IMR-90 (cell line): Measurements from ENCODE around the gene KIAA0825. TPM values are rescaled to one million over a fixed set of nuclear protein-coding genes. Genes with fewer than 3 reads are reported as not detected.
A peak's percentile ranks its signal among the peaks of the same experiment; 100 is the strongest.

Experiments
- ATAC-seq: fragments of 200-7000 bp; cut with Tn5 transposase; 2 replicates; pipeline ENCODE4 v1.9.1; 2020; ENCODE audit warnings: low read depth, mild to moderate bottlenecking, moderate library complexity
- BruUV-seq: library from RNA; stranded (reverse); fragments of 400-500 nt; replicated peaks from 2 replicates; lab custom pipeline; 2021; lab: Mats Ljungman, UMichigan
- CTCF ChIA-PET: fragments of 300-600 bp; formaldehyde crosslinking; extraction: SDS; loops from one replicate; lab custom pipeline; 2021; ENCODE audit warnings: antibody characterized with exemption; lab: Yijun Ruan, JAX
- POLR2A ChIA-PET: fragments of 300-600 bp; sonication (Branson Sonifier 250); formaldehyde crosslinking; loops from one replicate; lab custom pipeline; 2022; ENCODE audit warnings: antibody characterized with exemption; ENCODE audit not compliant: unreplicated experiment; lab: Charles Lee
- DNase-seq: peaks from one replicate; pipeline ENCODE4 v3.0.0; 2013
- H2AFZ ChIP-seq: replicated peaks from 2 replicates; pipeline ENCODE3; 2013; ENCODE audit warnings: low read length, mild to moderate bottlenecking; ENCODE audit not compliant: poor library complexity
- H2AK5ac ChIP-seq: 2 replicates; pipeline ENCODE4 v1.6.1; 2013; ENCODE audit warnings: low read depth, low read length, inconsistent platforms
- H2AK9ac ChIP-seq: replicated peaks from 2 replicates; pipeline ENCODE3; 2013; ENCODE audit warnings: mild to moderate bottlenecking, low read depth, low read length, moderate library complexity; ENCODE audit not compliant: poor library complexity
- H2BK120ac ChIP-seq: 2 replicates; pipeline ENCODE4 v1.6.1; 2013; ENCODE audit warnings: low read depth, low read length, inconsistent platforms
- H2BK15ac ChIP-seq: 3 replicates; pipeline ENCODE4 v1.6.1; 2013; ENCODE audit warnings: low read depth, low read length, inconsistent platforms
- H2BK20ac ChIP-seq: 2 replicates; pipeline ENCODE4 v1.6.1; 2013; ENCODE audit warnings: low read depth, mild to moderate bottlenecking, inconsistent platforms, low read length, moderate library complexity
- H2BK5ac ChIP-seq: 2 replicates; pipeline ENCODE4 v1.6.1; 2013; ENCODE audit warnings: mild to moderate bottlenecking, low read depth, low read length, inconsistent platforms; ENCODE audit not compliant: poor library complexity, severe bottlenecking
- H3K14ac ChIP-seq: replicated peaks from 2 replicates; pipeline ENCODE4 v1.6.1; 2013; ENCODE audit warnings: low read depth, low read length, inconsistent platforms
- H3K18ac ChIP-seq: 2 replicates; pipeline ENCODE4 v1.6.1; 2013; ENCODE audit warnings: low read depth, low read length, control low read depth
- H3K23ac ChIP-seq: 2 replicates; pipeline ENCODE4 v1.6.1; 2013; ENCODE audit warnings: low read depth, low read length, inconsistent platforms
- H3K27ac ChIP-seq: 2 replicates; pipeline ENCODE4 v1.5.1; 2013; ENCODE audit warnings: mild to moderate bottlenecking, control low read depth, low read length; ENCODE audit not compliant: insufficient read depth
- H3K27me3 ChIP-seq: 2 replicates; pipeline ENCODE4 v1.6.1; 2013; ENCODE audit warnings: low read length; ENCODE audit not compliant: control insufficient read depth, insufficient read depth
- H3K36me3 ChIP-seq: 2 replicates; pipeline ENCODE4 v1.6.1; 2013; ENCODE audit warnings: low read length, mixed read lengths; ENCODE audit not compliant: control insufficient read depth, insufficient read depth
- H3K4ac ChIP-seq: 2 replicates; pipeline ENCODE4 v1.6.1; 2013; ENCODE audit warnings: low read depth, low read length, inconsistent platforms
- H3K4me1 ChIP-seq: 2 replicates; pipeline ENCODE4 v1.6.1; 2013; ENCODE audit warnings: low read length, mixed read lengths; ENCODE audit not compliant: control insufficient read depth, insufficient read depth
- H3K4me2 ChIP-seq: 2 replicates; pipeline ENCODE4 v1.6.1; 2013; ENCODE audit warnings: low read depth, mild to moderate bottlenecking, control low read depth, low read length, moderate library complexity
- H3K4me3 ChIP-seq: 2 replicates; pipeline ENCODE4 v1.5.1; 2013; ENCODE audit warnings: low read depth, mild to moderate bottlenecking, control low read depth, low read length, moderate library complexity; ENCODE audit not compliant: insufficient read depth
- H3K56ac ChIP-seq: 2 replicates; pipeline ENCODE4 v1.6.1; 2013; ENCODE audit warnings: low read length, inconsistent platforms; ENCODE audit not compliant: insufficient read depth; ENCODE audit errors: extremely low read depth
- H3K79me1 ChIP-seq, 2 experiments: 2 replicates each; pipeline ENCODE4 v1.6.1; 2013; ENCODE audit warnings: low read length in 2 of 2, inconsistent platforms in 1 of 2, low read depth in 1 of 2
- H3K9ac ChIP-seq: 2 replicates; pipeline ENCODE4 v1.6.1; 2013; ENCODE audit warnings: low read depth, low read length, control low read depth
- H3K9me1 ChIP-seq: 2 replicates; pipeline ENCODE4 v1.6.1; 2013; ENCODE audit warnings: low read length, inconsistent platforms; ENCODE audit not compliant: insufficient read depth
- H3K9me3 ChIP-seq: 2 replicates; pipeline ENCODE4 v1.6.1; 2013; ENCODE audit warnings: low read length; ENCODE audit not compliant: control insufficient read depth, insufficient read depth
- H4K20me1 ChIP-seq: 2 replicates; pipeline ENCODE4 v1.6.1; 2013; ENCODE audit warnings: low read length, inconsistent platforms; ENCODE audit not compliant: insufficient read depth
- H4K5ac ChIP-seq: 2 replicates; pipeline ENCODE4 v1.6.1; 2013; ENCODE audit warnings: mild to moderate bottlenecking, low read depth, low read length, control low read depth
- H4K8ac ChIP-seq, 2 experiments: 2 replicates each; pipeline ENCODE4 v1.6.1; 2013; ENCODE audit warnings: low read depth in 2 of 2, low read length in 2 of 2, control low read depth in 1 of 2, inconsistent platforms in 1 of 2
- H4K91ac ChIP-seq: 2 replicates; pipeline ENCODE4 v1.6.1; 2013; ENCODE audit warnings: low read depth, low read length, inconsistent platforms; ENCODE audit not compliant: insufficient read depth
- BHLHE40 ChIP-seq: fragments of 150-350 bp; IDR thresholded peaks from 2 replicates; pipeline ENCODE4 v1.6.1; 2016; ENCODE audit warnings: mild to moderate bottlenecking, low read depth, low read length
- FOS ChIP-seq: fragments of 150-350 bp; IDR thresholded peaks from 2 replicates; pipeline ENCODE4 v1.6.1; 2016; ENCODE audit warnings: low read depth, low read length
- POLR2A ChIP-seq: IDR thresholded peaks from 2 replicates; pipeline ENCODE4 v1.6.1; 2012; ENCODE audit warnings: mild to moderate bottlenecking, low read depth, low read length
- WGBS, 2 experiments: methylation state at CpG; one replicate each; pipeline versions ENCODE4 v1.1.5 to v1.1.7; 2013; ENCODE audit warnings: missing lambda C conversion rate in 2 of 2; ENCODE audit not compliant: insufficient read length in 1 of 2; ENCODE audit errors: extremely low coverage in 2 of 2; 5-methylcytosine and 5-hydroxymethylcytosine counted together
- dilution Hi-C: fragments of 300-500 bp; cut with HindIII; formaldehyde crosslinking; loops from one replicate; pipeline ENCODE4 v1.14.3; 2018; ENCODE audit warnings: low sequenced_read_pairs; ENCODE audit not compliant: unreplicated experiment
- in situ Hi-C: fragments of 300-500 bp; cut with MboI; formaldehyde crosslinking; loops from 3 replicates; pipeline ENCODE4 v1.14.3; 2019; ENCODE audit warnings: low sequenced_read_pairs, inconsistent platforms, mixed read lengths
- intact Hi-C: fragments of 100-400 bp; cut with micrococcal nuclease; formaldehyde crosslinking; loops from 2 replicates; pipeline ENCODE4 v1.10.0; 2022
- polyA plus RNA-seq, 3 experiments: library from polyadenylated mRNA; depleted of rRNA; stranded (reverse); fragments of >200 nt; gene quantifications; 2 replicates each; pipeline ENCODE4 v1.2.3, GENCODE V29; 2012; ENCODE audit warnings: low replicate concordance in 1 of 3
- total RNA-seq: library from RNA; depleted of rRNA; stranded (reverse); fragments of >200 nt; gene quantifications from 2 replicates; pipeline ENCODE4 v1.2.3, GENCODE V29; 2012
- TF ChIP-seq, protein P1 (sequence below): fragments of 150-350 bp; IDR thresholded peaks from 2 replicates; pipeline ENCODE4 v1.6.1; 2017; ENCODE audit warnings: mild to moderate bottlenecking, antibody characterized with exemption, low read length, low read depth

KIAA0825 gene
- total and polyA plus RNA-seq, 2 of the 4 experiments (the other 2 are of a cell fraction): 0.46 to 1.8 TPM

DNA sequence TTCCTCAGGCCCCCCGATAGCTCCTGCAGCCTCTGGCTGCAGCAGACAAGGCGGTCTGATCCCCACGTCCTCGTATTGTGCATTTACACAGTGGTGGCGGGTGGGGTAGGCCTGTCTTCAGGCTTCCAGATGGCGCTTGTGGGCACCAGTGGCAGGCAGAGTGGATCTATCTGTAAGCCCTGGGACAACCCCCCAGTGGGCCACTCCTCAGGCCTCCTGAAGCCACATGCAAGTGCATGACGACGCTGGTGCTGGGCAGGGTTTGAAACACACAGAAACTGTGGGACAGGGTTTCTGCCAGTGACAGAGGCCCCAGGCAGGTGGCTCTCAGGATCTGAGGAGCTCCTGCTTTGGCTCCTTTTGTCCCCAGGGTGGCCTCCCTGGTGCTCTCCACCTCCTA, 42.1 kb upstream of the KIAA0825 start:
- Histone ChIP-seq H3K9me1 (no peaks in the 10 kb centered on the region), H3K79me1 (peaks cover 4 to 8% of the 10 kb centered on the region in 2 experiments; a peak in 1 of 4 replicates), H2BK15ac (no peak overlapping the region), H3K4me2 (no peak overlapping the region), H3K4me3 (no peak overlapping the region), H2AK9ac (no peak overlapping the region), H3K14ac (no peak overlapping the region), H3K4ac (no peak overlapping the region), H2AK5ac (no peak overlapping the region), H3K56ac (no peak overlapping the region), H4K5ac (no peak overlapping the region), H4K91ac (no peak overlapping the region), H3K27ac (no peak overlapping the region), H4K8ac (no peak overlapping the region), H2BK20ac (no peak overlapping the region), H3K18ac (no peak overlapping the region), H3K23ac (no peak overlapping the region), H2AFZ (peak overlapping the region; percentile 32), H2BK120ac (no peak overlapping the region), H3K36me3 (0 out of 2 replicates have a peak, but pooled peaks cover 1% of the 10 kb centered on the region), H2BK5ac (no peak overlapping the region), H3K27me3 (no peaks in the 10 kb centered on the region), H3K4me1 (no peaks in the 10 kb centered on the region), H4K20me1 (no peaks in the 10 kb centered on the region), H3K9me3 (0 out of 2 replicates have a peak, but pooled peaks cover 1% of the 10 kb centered on the region), H3K9ac (no peak overlapping the region)
- POLR2A ChIA-PET: interaction anchor here (0.6 kb wide), 1 partner anchor 285 kb away, joined by 3 read pairs; no protein-coding TSS in a partner anchor
- DNase-seq (no peak), ATAC-seq (no peak)
- CTCF ChIA-PET: no interaction called here
- dilution Hi-C loops: no loop called here
- 100% methylated on average over 5 of the region's 8 CpGs; no CpG with 5 or more reads in 1 of the 2 experiments for WGBS, 2 experiments
- intact Hi-C loops: no loop called here
- TF ChIP-seq BHLHE40 (no peak), POLR2A (no peak), FOS (no peak)
- TF ChIP-seq, protein P1, sequence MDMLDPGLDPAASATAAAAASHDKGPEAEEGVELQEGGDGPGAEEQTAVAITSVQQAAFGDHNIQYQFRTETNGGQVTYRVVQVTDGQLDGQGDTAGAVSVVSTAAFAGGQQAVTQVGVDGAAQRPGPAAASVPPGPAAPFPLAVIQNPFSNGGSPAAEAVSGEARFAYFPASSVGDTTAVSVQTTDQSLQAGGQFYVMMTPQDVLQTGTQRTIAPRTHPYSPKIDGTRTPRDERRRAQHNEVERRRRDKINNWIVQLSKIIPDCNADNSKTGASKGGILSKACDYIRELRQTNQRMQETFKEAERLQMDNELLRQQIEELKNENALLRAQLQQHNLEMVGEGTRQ: no peak
- in situ Hi-C loops: no loop called here
- no TSS peak for BruUV-seq
